GM12891 (cell line): ENCODE results near the gene OR13F1.
"Not testable (repeated sequence)": the region's sequence is repeated elsewhere in the genome, so short reads cannot be mapped to it uniquely, and the experiment has no call there.

Experiments used
- POLR2A ChIP-seq: IDR thresholded peaks from 2 replicates; pipeline ENCODE4 v1.6.1; 2011; ENCODE audit warnings: low read depth, low read length, control low read depth
- POLR2AphosphoS5 ChIP-seq: IDR thresholded peaks from 2 replicates; pipeline ENCODE4 v1.6.1; 2011; ENCODE audit warnings: low read depth, low read length, control low read depth
- TAF1 ChIP-seq: IDR thresholded peaks from 2 replicates; pipeline ENCODE4 v1.6.1; 2011; ENCODE audit warnings: low read depth, low read length, control low read depth

DNA sequence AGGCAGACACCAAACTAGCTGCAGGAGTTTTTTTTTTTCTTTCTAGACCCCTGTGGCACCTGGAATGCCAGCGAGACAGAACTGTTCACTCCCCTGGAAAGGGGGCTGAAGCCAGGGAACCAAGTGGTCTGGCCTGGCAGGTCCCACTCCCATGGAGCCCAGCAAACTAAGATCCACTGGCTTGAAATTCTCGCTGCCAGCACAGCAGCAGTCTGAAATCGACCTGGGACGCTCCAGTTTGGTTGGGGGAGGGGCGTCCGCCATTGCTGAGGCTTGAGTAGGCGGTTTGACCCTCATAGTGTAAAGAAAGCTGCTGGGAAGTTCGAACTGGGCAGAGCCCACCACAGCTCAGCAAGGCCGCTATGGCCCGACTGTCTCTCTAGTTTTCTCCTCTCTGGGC lies 16.2 kb downstream of the OR13F1 start:
- not testable (repeated sequence) for TF ChIP-seq POLR2AphosphoS5, POLR2A, TAF1
